C4-2B (cell line): ENCODE measurements around the gene EVX1.

ENCODE experiments used
- CTCF ChIP-seq: fragments of 450-650 bp; conservative IDR thresholded peaks from 2 replicates; pipeline ENCODE4 v1.5.1; 2017; ENCODE audit warnings: mild to moderate bottlenecking
- ZFX ChIP-seq: fragments of 450-650 bp; IDR thresholded peaks from 2 replicates; pipeline ENCODE4 v1.6.1; 2017

- TF ChIP-seq CTCF (no peak), ZFX (no peak)
Observed at GRCh38 chr7:27277628-27278027, 35.0 kb downstream of the EVX1 start.
